Renal pelvis (tissue), 4 donors: ENCODE data around the gene MPC1. TPM values are rescaled to one million over a fixed set of nuclear protein-coding genes. Genes with fewer than 3 reads are reported as not detected.

Experiments
- DNase-seq: peaks from one replicate; pipeline ENCODE4 v3.0.0-alpha.2; 2013
- polyA plus RNA-seq, 3 donors: library from polyadenylated mRNA; unstranded; fragments of 120-200 nt; gene quantifications; one replicate each; pipeline ENCODE4 v1.2.1, GENCODE V29; 2013; ENCODE audit not compliant: insufficient read length in 3 of 3

Gene MPC1
- polyA plus RNA-seq, 3 donors = 74.5 to 85.6 (median 78.1) TPM

- no peak for DNase-seq
These were observed 63.8 kb downstream of the MPC1 start for GRCh38 chr6:166318649-166319600.

GRCh38 chr6:166318227-166318626, 64.5 kb downstream of the MPC1 start:
- DNase-seq = peak; percentile 22

- DNase-seq = no peak
These were observed 65.2 kb downstream of the MPC1 start for GRCh38 chr6:166317261-166318212.

GRCh38 chr6:166315436-166315835, 67.3 kb downstream of the MPC1 start:
- no peak for DNase-seq

Other genes starting within 250 kb of the MPC1 start
- not detected for gene TBXT, start 215.1 kb downstream of the MPC1 start, polyA plus RNA-seq
- under 1 TPM; 0.27 to 0.30 (median 0.28) TPM for gene PRR18, start 74.5 kb downstream of the MPC1 start, polyA plus RNA-seq
- 10 to 100 TPM; 59.5 to 84.6 (median 70.0) TPM for gene SFT2D1, start 40.4 kb downstream of the MPC1 start, polyA plus RNA-seq
- under 1 TPM; 0.09 to 0.53 (median 0.25) TPM for gene RAMACL, start 203.7 kb upstream of the MPC1 start, polyA plus RNA-seq
- gene RPS6KA2, start 244.3 kb upstream of the MPC1 start, polyA plus RNA-seq = 10 to 100 TPM; 27.8 to 29.6 (median 29.1) TPM